ENCODE data around the gene PFKM.

PFKM gene

DNA sequence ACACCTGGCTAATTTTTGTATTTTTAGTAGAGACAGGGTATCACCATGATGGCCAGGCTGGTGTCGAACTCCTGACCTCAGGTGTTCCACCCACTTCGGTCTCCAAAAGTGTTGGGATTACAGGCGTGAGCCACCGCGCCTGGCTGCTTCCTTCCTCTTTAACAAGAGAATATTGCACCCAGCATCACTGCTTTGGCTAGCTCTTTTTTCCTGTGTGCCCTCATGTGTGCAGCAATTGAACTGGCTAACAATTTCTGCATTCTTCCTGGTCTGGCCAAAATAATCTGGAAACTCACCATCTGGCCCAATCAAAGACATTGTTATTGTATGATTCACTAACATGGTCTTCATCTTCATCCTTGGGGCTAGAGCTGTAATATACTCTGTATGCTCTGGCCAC is 40.9 kb downstream of the PFKM start:
- DNase-seq, result no peak

DNA sequence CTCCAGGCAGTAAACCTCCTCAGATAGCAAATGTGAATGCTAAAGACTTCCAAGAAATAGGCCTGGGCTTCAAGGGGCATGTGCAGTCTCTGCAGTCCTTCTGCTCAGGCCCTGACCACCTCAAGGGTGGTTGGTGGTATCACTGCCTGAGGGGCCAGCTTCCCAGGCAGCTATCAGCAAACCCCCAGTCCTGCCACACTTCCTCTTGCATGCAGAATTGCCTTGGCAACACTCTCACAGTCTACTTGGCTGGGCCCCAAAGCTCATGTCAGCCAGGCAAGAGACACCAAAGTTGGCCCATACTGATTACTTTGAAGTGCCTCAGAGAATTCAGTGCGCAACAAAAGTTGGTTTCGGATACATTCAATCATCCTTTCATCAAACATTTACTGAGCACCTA is 41.6 kb downstream of the PFKM start:
- no peak for DNase-seq

DNA sequence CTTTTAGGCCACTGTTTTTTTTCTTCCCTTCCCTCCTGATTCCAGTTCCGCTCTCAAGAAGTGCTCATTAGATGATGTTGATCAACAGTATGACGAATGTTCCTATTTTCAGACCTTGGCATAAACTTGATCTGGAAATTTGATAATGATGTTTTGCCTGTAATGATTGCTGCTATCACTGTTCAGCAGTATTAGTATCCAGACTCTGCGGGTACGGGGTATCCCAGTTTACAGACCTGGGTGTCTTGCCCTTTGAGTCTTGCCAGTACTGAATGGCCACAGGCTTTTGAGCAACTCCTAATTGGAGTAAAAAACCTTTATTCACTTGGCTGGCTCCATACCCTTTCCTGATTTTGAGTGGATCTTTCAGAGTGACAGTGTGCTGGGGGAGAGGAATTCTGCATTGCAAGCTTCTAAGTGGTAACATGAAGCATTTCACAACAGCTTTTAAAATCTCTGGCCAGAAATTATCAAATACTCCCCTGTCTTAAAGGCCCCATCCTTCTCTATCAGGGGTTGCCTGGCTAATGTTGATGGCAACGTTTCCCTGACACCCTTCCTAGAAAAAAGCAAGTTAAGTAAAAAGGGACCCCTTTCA is 44.1 kb downstream of the PFKM start:
- DNase-seq, result no peak

DNA sequence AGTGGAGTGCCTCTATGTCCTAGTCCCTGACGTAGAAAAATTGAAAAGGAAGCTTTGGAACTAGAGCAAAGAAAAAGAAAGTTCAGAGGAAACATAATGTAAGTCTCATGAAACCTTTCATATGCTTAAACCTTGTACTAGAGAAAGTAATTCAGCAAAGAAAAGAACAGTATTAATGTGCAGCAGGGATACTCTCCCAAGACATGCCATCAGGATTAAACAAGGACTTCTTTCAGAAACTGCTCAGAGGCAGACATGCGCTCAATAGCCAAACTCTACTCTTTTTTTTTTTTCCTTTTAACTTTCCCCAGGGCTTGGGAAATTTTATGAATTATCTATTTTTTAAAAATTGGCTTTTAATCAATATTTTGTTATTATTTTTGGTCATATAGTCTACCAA is 45.3 kb downstream of the PFKM start:
- no peak for DNase-seq

DNA sequence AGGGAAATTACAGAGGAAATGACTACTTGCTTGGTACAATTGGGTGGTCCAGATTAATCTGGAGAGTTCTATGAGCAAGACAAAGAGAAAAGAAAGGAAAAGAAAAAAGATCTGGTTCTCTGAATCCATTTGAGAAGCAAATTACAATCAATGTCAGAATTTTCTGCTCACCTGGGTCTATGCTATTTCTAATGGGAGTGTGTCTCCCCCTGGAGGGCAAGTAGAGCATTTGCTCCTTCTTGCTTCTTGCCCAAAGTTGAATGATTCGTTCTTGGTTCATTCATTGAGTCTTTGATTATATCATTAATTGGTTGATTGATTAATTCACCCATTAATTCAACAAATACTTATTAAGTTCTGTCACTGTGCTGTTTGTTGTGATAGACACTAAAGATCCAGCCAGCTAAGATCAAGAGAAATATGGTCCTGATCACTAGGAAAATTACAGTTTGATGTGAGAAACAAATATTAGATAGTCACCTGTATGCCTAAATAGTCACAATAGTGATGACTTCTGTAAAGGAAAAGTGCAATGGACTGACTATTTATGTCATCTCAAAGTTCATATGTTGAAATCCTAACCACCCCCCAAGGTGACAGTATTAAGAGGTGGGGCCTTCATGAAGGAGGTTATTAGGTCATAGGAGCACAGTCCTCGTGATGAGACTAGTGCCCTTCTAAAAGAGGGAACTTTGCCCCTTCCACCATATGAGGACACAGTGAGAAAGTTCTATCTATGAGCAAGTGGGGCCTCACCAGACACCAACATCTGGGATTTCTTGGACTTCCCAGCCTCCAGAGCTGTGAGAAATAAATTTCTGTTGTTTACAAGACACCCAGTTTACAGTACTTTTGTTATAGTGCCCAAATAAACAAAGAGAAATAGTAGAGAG is 46.2 kb downstream of the PFKM start:
- peak; percentile 65 to 80 for DNase-seq

DNA sequence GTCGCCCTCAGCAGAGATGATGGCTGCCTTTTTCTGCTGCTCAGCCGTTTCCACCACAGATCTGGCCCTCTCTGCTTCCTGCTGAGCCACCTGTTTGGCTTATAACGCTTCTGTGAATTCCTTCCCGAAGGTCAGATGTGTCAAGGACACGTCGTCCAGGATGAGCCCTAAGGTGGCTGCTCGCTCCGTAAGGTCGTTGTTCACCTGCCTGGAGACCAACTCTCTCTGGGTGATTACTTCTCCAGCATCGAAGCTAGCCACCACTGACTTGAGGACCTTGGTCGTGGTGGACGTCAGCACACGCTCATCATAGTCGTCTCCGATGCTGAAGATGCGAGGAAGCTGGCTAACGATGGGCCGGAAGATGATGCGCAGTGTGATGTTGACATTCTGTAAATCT is 49.8 kb downstream of the PFKM start:
- DNase-seq, result no peak

DNA sequence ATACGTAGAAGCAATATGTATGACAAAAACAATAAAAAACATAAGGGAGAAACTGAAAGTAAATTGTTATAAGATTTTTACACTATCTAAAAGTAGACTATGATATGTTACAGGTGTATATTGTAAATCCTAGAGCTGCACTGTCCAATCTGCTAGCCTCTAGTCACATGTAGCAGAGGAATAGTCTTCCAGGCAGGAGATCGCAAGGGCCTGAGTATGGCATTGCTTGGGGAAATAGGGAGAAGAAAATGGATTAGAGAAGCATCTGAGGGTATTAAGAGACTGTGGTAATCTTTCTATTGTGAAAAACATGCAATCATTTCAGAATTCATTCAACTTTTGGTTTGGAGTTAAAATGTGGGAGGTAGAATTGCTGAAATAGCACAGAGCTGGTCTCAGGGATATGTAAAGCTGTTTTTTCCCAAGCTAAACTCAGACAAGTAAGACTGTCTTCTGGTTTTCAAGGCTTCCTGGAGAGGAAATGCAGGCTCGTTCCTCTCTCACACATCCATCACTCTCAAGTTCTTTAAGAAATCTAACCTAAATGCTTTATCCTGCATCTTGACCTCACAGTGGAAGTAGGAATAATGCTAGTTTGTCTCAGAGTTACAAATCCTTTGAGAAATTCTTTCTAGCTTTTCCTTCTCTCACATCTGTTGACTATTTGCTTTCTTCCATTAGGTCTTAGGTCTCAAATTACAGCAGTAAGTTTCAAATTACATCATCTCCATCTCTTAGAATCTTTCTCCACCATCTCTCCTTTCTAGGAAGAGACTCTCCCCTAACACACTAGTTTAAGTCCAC is 56.7 kb downstream of the PFKM start:
- no peak for DNase-seq

DNA sequence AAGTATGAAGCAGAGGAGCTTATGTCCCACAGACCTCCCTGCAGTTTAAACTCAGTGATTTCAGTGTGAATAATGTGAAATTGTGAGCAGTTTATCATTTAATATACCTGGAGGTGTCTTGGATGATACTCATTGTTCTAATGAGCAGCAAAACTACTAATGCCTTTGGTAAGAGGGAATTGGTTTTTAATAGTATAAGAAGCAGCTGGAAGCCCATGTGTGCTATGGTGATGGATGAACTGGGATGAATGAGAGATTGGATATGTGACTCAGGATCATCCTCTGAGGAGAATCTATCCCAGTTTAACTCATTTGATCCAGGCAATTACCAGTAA is 57.2 kb downstream of the PFKM start:
- DNase-seq, result no peak

DNA sequence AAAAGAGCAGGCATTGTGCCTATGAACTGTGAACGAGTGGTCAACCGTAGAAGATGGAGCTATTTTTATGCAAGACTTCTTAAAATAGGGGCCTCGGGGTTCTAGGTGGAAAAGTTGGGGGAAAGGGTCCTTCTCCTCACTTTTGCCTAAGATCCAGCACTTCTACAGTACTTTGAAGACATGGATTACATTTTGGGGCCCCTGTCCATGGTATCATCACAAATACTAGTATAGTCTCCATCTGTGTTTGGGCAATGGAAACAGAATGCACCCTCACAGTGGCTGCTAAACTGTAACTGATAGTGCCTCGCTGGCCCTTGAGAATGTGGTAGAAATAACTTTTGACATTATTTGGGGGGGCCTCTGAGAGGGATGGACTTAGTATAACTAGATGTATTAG is 58.8 kb downstream of the PFKM start:
- DNase-seq, result no peak

DNA sequence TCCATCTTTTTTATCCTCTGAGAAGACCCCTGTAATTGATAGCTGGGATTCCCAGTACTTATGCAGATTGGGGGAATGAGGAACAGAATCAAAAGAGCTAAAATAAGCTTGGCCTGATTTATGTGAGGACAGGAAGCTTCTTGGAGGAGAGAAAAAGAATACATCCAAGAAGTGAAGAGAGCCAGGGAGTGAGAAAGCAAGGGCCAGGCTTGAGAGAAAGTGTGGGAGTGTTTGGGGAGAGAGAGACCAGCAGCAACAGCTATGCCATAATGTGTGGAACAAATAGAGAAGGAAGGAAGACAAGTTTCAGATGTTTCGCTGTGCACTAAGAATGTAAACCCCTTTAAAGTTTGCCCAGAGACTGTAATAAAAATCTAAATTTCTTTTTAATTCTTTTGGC is 60.3 kb downstream of the PFKM start:
- DNase-seq, result no peak

DNA sequence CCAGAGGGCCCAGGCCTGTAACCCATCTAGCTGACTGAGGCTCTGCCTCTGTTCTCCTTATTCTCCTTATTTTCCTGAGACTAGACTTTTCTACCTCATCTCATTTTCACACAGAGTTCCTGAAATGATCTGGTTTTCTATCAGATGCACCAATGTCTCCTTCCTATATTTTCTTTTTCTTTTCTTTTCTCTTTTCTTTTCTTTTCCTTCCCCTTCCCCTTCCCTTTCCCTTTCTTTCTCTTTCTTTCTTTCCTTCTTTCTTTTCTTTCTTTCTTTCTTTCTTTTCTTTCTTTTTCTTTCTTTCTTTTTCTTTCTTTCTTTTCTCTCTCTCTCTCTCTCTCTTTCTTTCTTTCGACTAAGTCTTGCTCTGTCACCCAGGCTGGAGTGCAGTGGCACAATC is 61.3 kb downstream of the PFKM start:
- no peak for DNase-seq

DNA sequence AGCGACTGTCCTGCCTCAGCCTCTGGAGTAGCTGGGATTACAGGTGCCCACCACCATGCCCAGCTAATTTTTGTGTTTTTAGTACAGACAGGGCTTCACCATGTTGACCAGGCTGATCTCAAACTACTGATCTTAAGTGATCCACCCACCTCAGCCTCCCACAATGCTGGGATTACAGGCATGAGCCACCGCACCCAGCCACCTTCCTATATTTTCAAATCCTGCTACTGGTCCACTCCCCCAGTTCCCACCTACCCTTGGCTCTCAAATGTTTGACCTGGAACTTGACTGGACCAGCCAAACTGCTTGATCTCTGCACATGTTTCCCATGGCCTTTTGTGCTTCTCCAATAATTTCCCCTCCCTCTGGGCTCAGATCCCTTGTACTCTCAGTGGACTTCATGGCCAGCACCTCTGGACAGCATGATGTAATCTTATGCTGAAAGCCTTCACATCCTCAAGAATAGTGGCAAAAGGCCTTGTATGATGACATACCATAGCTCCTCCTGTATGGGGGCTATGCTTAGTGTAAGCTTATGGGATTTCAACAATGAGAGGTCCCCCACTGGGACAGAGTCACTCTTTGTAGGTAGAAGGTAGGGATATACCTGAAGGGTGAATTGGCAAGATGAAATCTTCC is 61.8 kb downstream of the PFKM start:
- no peak for DNase-seq

DNA sequence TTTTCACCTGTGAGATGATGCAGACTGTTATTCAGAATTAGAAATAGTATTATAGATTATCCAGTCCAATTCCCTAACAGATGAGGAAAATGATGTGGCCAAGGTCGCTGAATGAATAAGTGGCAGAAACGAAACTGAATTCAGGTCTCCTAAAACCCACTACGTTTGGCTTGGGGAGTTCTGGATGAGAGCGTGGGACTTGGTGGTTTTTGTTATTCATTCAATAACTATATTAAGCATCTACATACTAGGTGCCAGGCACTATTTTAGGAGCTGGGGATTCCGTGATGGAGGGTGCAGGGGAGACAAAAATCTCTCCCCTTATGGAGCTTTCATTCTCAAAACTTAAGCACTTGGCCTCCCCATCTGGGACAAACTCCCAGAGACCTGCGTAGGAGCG is 63.5 kb downstream of the PFKM start:
- DNase-seq, result peak in 1 of 2 donors; percentile 21

DNA sequence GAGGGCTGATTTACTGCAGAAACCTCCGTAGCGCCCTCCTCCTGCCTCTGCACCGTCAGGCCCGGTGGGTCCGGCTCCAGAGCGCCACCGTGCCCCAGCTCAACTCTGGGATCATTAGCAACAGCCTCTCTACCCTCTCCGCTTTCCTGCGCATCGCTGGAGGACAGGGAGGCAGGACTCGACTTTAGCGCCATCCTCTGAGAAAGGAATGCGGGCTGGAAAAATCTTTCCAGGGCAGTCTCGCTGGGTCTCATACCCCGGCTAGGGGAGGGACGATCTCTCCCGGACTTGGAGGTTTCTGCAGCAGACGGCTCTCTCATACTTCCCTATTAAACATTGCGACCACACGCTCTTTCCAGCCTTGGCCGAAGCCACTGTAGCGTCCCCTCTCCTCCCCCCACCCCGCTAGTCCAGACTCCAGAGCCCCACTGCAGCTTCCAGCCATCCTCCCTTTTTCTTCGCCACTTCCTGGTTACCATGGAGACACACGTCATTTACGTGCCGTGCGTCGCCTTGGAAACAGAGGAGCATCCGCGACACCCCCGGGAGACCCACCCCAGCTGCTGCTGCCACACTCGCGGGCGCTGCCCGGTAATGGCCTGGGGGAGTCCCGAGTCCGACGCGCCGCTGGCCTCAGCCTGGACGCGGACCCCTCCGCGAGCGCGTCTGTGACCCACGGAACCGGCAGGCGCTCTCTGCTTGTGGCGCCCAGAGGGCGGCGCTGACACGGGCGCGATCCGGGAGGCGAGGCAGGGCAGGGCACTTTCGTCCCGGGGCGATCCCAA is 64.1 kb downstream of the PFKM start, which contains the start of gene CCDC184:
TSS of gene CCDC184 (plus strand) at position 554 of the 785 bp plus-strand sequence. CDS start 479 bp downstream, outside the sequence.
- peak; percentile 80 to 88 for DNase-seq

DNA sequence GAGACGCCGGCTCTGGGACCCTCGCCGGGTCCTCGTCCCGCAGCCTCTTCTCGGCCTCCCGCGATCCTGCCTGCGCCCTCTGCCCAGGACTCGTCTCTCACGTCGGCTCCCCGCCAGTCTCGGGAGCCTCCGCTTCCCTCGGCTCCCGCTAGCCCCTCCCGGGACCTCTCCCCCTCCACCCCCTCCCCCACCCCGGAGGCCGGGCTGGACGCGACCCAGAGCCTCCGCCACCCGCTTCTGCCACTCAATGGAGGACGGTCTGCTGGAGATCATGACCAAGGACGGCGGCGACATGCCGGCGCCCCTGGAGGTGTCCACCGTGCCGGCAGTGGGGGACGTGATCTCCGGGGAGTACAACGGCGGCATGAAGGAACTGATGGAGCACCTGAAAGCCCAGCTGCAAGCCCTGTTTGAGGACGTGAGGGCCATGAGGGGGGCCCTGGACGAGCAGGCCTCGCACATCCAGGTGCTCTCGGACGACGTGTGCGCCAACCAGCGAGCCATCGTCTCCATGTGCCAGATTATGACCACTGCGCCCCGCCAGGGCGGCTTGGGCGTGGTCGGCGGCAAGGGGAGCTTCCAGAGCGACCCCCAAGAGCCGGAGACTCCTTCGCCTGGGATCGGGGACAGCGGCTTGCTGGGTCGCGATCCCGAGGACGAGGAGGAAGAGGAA is 64.8 kb downstream of the PFKM start:
- DNase-seq, result peak in 1 of 2 donors; percentile 37

DNA sequence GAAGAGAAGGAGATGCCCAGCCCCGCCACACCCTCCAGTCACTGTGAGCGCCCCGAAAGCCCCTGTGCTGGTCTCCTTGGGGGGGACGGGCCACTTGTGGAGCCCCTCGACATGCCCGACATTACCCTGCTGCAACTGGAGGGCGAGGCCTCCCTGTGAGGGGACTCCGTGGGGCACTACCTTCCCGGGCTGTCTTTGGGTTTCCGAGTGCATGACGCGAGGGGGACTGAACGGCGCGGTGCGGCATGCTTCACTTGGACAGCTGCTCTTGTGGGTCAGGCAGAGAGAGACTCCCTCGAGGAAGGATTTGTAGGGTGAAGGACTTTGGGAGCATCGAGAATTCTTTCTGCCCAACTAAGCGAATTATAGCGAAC is 65.4 kb downstream of the PFKM start:
- no peak for DNase-seq

DNA sequence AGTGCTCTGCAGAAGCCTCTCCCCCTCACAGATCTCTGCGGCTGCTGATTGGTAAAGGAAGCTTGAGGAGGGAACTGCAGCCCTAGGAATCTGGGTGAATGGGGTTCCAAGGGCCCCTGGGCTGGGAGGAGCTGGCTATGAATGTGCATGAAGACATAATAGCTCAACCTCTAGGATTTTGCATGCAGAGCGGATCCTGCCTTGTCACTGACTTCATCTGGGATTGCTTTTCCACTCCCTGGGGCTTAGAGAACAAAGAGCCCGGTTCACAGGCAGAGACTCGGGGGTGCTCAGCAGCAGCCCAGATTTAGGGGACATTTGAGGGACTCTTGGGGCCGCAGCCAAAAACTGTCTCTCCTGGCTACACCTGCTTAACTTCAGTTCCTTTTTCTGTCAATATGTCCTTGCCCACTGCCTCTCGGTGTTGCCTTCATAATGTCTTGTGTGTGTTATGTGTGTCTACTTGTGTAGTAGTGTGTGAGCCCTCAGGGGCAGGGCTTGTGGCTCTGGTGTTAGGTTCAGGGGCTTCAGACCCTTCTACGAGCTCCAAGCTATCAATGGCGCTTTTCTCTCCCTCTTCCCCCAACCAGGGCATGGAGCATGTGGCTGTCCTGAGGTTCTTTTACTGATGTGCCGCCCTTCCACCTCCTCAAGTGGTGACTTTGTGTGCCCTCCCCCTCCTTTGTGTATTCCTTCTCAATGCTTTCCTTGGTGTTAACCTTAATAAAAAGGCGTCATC is 66.2 kb downstream of the PFKM start:
- DNase-seq, result no peak

DNA sequence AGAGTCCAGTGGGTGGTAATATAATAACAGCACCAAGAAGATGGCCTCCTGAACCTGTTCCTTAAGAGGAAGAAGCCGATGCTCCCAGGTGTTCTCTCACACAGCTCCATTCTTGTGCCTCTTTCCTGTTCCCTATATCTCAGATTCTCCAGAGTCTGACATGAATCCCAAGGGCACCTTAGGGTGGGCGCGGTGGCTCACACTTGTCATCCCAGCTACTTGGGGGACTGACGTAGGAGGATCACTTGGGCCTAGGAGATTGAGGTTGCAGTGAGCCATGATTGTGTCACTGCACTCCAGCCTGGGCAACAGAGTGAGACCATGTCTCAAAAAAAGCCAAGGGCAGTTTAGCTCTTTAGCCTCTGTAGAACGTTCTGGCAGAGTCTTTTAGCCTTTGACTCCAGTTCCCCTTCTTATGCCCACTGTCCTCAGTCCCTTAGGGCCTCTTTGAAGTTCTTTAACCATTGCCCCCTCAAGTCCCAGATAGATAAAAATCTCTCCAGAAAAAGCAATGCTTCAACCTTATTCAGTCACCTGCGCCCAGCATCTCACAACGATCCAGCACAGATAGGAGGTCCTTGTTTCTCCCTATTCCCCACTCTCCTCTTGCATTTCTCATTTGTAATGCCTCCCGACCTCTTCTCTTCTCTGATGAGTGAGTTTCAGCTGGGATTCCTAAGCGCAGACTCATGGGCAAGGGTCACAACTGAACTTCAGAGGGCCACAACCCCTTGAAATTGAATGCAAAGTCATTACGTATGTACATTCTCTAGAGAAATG is 68.9 kb downstream of the PFKM start:
- no peak for DNase-seq

DNA sequence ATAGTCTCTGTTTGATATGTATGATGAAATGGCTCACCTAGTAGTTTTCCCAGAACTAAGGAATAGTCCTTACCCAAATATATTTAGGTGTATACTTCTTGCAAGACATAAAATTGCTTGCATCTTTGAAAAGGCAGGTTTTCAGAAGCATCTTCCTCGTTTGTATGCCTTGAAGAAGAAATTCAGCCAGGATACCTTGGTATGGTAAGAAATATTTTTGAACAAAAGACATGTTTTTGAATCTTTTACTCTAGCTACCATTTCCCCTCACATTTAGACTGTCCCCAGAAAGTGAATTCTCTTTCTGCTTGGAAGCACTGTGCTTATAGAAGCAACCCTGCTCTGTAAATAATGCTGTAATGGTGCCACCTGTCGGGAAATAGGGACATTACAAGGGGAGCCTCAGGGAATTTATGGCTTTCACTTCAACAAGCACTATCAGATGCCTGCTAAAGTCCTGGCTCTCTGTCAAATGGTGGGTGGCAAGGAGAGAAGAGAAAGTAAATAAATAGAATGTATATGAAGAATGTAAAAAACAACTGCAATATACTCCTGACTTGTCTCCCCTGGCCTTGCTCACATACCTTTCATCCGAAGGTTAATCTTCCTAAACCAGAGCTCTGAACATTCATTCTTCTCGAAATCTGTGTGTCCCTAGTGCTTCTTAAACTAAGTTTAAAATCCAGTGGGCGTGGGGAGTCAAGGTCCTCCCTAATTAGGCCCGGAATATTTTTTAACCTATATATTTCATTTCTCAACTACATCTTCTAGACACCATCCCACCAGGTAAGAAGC is 70.4 kb downstream of the PFKM start:
- DNase-seq, result peak; percentile 71 to 81
